Measurements from ENCODE around the gene ILF3.

The ILF3 gene

DNA sequence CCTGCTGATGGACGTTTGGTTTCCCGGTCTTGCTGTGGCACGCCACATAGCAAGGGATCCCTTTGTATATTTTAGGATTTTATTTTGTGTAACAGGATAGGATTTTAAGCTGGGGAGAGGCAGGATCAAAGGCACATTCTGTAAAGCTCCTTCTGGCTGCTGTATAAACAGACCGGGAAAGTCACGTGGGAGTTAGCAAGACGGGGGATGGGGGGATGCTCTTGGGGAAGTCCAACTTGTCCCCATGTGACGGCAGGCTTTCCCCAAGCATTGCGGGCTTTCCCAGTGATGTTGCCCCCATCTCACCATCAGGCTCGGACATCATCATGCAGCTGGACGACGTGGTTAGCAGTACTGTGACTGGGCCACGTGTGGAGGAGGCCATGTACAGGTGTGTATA, 52.8 kb downstream of the ILF3 start:
- DNase-seq, result no peak

DNA sequence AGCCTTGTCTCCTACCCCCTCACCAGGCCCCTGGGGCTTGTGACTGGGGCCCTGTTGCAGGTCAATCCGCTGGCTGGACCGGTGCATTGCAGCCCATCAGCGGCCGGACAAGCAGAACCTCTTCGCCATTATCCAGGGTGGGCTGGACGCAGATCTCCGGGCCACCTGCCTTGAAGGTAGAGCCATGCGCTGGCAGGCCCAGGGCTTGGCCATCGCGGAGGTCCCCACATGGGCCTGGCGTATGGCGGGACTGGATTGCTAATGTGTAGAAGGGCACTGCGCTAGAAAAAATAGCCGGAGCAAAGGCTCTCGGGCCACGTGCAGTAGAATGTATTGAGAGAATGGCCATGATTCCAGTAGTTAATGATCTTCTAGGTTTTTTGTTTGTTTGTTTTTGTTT, 53.3 kb downstream of the ILF3 start:
- DNase-seq, result no peak

DNA sequence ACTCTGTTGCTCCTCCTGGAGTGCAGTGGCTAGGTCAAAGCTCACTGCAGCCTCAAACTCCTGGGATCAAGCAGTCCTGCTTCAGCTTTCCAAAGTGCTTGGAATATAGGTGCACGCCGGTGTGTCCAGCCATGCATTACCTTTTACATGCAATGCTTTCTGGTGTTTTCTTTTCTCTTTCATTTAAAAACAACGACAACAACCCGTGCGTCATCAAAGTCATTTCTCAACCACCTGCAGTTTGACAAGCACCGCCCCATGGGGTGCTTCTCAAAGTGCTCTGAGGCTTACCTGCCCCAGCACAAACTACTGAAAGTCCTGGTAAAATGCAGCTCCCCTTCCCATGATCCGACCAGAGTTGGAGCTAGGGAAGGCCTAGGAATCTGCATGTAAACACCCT, 54.1 kb downstream of the ILF3 start:
- no peak for DNase-seq

DNA sequence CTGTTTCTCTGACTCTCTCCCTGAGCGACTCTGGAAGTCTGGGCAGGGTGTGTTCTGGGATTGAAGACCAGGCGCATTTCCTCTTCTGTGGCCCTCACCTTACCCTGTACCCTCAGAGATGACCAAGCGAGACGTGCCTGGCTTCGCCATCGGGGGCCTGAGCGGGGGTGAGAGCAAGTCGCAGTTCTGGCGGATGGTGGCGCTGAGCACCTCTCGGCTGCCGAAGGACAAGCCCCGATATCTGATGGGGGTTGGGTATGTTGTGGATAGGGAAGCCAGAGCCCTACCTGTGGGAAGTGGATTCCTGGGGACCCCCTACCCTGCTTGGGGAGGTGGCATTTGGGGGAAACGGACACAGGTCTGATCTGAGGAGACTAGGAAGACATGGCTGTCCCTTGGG, 57.9 kb downstream of the ILF3 start:
- no peak for DNase-seq

DNA sequence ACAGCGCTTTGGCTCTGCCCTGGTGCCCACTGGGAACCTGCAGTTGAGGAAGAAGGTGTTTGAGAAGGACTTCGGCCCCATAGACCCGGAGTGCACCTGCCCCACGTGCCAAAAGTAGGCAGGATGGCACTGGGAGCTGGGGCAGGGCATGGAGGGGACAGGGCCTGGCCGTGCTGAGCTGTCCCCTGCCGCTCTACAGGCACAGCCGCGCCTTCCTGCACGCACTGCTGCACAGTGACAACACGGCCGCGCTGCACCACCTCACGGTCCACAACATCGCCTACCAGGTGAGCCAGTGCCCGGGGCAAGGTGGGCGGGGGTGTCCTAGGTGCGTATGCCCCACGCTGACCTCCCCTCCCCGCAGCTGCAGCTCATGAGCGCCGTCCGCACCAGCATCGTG, 58.6 kb downstream of the ILF3 start:
- DNase-seq, result peak; percentile 15

DNA sequence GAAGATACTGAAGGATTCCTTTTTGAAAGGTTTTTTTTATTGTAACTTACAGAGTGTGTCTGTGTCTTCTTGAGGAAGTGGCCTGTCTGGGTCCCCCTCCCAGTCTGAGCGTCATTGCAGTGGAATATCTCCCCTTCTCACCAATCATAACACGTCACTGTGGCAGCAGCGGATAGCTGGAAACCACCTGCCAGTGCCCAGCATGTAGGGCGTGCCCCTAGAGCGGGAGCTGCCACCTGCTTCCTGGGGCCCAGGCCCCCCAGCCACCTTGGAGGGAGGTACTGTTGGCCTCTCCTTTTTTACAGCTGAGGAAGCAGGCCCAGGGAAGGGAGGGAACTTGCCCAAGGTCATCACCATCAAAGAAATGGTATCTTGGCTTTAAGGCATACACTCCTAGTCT, 59.2 kb downstream of the ILF3 start:
- DNase-seq, result peak; percentile 44

DNA sequence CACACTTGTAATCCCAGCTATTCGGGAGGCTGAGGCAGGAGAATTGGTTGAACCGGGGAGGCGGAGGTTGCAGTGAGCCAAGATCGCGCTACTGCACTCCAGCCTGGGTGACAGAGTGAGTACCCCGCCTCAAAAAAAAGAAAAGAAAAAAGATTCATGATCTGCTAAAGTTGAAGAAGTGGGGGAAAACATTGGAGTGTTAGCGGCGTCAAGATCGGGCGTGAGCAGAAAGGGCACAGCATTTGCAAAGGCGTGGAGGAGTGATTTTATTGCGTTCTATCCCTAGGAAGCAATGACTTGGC, 62.9 kb downstream of the ILF3 start:
- no peak for DNase-seq

DNA sequence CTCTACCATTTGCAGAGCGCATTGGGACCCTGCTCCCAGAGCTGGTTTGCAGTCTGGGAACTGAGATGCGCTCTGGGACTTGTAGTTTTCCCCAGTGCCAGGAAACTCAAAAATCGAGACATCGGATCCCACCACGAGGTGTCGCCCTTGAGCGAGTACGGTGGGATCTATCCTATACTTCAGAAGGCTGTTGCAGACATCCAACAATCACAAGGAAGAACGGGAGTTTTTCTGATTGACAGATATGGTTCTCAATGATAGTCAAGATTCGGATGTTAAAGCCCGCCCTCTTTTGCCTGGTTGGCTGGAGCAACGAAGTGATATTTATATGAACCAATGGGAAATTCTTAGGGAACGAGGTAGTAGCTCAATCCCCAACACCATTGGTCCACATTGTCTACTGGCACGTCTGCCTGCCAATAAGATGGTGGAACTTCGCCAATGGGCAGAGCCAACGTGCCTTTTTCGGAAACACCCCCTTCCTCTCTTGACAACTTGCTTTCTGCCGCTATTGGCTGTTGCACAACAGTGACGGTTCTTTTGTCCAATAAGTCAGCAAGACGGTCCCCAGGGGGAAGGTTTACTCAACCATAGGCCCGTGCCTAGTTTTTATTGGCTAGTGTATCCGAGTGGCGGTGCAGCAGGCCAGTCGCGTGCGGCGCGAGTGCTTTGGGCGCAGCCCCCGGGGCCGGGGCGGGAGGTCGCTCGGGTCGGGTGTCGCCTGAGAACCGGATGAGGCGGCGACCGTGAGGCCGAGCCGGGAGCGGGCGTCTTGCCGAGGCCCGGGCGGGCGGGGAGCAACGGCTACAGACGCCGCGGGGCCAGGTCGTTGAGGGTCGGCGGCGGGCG, 63.4 kb downstream of the ILF3 start, which contains the start of gene DNM2:
TSS of gene DNM2 (plus strand) at position 724 of the 849 bp plus-strand sequence. CDS start 164 bp downstream, outside the sequence.
- DNase-seq, result peak; percentile 99

DNA sequence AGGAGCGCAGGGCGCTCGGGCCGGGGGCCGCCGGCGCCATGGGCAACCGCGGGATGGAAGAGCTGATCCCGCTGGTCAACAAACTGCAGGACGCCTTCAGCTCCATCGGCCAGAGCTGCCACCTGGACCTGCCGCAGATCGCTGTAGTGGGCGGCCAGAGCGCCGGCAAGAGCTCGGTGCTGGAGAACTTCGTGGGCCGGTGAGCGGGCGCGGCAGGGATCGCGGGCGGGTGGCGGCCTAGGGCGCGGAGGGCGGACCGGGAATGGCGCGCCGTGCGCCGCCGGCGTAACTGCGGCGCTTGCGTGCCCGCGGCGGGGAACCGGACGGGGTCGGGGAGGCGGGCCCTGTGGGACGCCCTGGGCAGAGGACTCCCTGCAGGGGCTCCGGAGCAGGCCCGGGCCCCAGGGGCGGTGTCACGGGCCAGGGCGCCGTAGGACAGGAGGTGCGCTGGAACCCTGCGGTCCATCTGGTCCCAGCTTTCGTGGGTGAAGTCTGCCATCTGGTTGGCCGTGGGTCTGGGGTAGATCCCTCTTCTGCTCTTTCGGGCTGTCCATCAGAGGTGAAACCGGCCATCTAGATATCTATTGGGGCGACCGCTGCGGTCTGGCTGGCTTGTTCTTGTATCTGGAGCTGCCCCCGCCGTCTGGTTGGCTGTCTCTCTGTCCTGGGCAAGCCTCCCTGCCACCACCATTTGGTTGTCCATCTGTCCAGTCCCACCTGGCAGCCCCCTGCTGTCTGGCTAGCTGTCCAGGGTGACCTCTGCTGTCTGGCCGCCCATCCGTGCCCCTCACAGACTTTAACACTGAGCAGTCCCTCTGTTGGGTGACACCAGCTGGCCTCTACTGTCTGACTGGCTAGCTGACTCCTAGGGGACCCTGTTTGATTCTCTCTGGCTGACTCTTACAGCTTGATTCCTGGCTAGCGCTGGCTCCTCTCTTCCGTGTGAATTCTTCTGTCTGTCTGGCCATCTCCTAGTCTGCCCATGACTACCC, 64.4 kb downstream of the ILF3 start:
- DNase-seq, result peak; percentile 66

DNA sequence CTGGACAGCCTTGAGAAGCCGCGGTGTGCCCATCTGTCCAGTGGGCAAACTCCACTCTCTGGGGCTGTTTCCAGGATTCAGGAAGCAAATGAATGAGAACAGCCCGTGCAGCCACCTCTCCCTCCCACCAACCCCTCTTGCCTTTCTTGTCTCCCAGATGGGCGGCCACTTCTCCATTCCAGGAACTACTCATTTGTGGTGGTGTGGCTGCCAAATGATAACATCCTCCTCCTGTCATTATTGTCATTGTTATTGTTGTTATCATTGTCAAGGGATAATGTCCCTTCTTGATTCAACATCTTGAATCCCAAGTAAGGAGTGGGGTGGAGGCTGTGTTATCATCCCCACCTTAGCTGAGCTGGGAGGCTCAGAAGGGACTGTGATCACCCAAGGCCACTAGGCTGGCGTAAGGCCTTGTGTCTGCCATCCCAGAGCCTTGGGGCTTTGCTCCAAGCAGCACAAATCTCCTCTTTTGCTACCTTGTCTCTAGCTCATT, 65.4 kb downstream of the ILF3 start:
- no peak for DNase-seq

DNA sequence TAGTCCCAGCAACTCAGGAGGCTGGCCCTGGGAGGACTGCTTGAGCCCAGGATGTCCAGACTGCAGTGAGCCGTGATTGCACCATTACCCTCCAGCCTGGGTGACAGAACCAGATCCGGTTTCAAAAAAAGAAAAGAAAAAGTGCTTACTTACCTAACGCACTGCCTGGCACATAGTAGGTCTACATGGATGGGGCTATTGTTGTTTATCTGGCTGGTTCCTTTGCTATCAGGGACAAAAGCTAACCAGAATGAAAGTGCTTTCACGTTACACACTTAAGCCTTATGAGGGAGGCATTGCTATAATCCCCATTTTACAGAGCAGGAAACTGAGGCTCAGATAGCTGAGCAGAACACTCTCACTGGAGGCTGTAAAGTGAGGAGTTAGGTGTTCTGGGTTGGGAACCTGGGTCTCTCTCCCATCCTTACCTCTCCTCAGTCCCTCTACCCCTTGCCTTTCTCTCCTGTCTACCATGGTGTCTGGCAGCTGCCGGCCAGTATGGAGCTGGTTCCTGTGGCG, 66.5 kb downstream of the ILF3 start:
- DNase-seq, result no peak

DNA sequence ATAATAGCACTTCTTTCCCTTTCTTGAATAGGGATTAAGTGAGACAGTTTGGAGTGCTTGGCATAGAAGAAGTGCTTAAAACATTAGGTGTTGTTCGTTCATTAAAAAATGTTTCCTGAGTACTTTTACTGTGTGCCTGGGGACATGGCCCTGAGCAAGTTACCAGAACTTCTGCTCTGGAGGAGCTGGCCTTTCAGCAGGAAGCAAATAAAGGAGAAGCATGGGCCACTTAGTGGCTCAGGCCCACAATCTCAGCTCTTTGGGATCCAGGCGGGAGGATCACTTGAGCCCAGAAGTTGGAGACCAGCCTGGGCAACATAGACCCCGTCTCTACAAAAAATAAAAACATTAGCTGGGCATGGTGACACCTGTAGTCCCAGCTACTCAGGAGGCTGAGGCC, 69.4 kb downstream of the ILF3 start:
- no peak for DNase-seq

DNA sequence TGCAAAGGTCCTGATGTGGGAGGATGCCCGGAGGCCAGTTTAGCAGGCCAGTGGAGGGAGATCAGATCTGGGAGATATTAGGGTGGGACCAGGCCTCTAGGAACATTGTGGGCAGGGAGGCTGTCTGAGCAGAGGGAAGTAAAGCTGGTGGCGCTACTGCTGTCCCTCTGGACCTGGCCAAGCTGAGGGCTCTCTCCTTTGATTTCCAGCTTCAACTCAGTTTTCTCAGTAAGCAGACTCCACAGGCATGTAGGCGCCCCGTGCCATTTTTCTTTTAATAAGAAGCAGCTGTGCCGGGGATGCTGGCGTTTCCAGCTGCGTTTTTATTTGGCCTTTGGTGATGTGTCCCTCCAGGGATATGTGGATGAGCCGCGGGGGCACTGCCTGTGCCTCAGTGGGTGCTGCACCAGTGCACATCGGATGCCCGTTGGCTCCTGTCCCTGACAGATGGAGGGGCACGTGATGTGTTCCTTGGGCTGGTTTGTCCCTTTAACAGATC, 70.5 kb downstream of the ILF3 start:
- DNase-seq, result no peak

DNA sequence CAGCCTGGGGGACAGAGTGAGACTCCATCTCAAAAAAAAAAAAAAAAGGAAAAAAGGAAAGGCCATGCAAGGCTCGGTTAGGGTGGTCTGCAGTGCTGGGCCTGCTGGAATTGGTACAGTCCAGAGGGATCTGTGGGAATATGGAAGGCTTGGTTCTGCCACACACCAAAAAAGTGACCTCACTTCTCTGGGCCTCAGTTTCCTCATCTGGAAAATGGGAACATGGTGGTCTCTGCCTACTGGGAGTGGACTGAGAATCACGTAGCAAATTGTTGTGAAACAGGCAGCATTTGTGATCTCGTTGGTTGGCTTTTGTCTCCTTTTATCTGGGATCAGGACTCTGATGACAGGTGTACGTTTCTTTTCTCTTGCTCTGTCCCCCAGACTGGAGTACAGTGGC, 71.3 kb downstream of the ILF3 start:
- DNase-seq, result no peak

DNA sequence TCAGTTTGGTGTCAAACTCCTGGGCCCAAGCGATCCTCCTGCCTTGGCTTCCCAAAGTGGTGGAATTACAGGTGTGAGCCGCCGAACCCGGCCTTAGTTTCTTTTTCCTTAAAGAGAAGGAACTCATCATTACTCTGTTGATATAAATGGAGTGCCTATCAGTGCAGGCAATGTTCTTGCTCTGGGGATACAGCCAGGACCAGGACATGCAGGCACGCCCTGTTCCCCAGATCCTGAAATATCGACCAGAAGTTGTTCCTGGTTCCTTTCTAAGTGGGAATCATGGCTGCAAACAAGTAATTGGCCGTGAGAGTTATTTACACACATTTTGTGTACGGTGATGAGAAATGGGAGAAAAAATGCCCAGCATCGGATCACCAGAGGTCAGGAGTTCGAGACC, 72.1 kb downstream of the ILF3 start:
- DNase-seq, result no peak

DNA sequence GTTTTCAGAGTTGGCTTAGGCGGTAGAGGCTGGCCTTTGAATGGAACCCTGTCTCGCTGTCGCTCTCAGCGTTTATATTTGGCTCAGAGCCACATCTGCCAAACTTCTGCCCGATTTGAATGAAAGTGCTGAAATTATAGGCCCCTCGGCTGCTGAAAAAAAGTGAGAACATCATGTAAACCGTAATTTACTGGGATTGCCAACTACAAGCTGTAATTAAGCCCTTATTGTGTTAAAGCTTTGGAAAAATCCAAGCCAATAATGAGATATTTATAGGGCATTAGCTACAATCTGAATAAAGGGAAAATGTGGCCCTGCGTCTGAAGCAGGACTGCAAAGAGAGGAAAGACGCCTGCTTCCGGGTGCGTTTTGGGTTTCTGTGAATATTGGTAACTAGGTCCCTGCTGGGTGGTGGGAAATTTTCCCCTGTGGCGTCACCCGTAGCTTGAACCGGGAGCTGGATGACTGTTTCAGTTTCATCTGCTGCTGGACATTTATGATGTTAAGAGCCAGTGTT, 73.6 kb downstream of the ILF3 start:
- no peak for DNase-seq

DNA sequence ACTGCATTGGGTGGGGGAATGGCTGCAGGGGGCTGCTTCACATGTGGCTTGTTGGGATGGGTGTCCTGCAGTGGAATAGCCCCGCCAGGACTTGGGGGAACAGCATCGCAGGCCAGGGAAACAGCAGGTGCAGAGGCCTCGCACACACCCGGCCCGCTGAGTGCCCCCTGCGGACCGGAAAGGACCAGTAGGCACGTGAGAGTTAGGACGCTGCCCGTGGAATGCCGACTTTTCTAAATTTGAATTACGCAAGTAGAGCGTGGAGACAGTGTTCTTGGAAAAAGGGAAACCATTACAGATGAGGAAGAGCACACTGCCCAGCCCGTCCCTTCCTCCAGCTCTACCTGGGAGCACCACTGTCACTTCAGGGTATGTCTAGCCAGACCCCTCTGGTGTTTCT, 75.3 kb downstream of the ILF3 start:
- DNase-seq, result no peak

DNA sequence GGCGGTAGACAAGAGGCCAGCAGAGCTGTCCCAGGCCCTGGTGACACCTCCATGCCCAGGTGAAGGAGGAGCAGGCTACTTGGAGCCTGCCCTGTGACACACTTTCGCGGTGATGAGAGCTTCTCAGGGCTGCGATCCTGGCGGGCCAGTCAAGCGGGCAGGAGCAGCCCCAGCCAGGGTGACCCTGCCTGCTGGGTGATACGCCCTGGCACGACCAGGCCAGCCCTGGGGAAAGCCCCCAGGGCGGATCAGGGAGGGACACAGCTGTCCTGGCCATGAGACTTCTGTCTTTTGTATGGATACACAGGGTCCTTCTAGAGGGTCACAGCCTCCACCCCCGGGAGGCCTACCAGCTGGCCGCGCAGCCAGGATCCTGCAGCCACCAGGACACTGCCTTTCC, 76.8 kb downstream of the ILF3 start:
- DNase-seq, result no peak

DNA sequence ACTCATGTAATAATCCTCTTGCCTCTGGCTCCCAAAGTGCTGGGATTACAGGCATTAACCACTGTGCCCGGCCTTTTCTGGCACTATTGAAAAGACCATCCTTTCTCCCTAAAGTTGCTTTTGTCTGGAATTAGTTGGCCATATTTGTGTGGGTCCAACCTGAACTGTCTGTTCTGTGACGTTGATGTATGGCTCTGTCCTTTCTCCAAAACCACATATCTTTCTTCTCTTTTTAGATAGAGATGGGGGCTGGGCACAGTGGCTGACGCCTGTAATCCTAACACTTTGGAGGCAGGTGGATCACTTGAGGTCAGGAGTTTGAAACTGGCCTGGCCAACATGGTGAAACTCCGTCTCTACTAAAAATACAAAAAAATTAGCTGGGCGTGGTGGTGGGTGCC, 81.6 kb downstream of the ILF3 start:
- no peak for DNase-seq

DNA sequence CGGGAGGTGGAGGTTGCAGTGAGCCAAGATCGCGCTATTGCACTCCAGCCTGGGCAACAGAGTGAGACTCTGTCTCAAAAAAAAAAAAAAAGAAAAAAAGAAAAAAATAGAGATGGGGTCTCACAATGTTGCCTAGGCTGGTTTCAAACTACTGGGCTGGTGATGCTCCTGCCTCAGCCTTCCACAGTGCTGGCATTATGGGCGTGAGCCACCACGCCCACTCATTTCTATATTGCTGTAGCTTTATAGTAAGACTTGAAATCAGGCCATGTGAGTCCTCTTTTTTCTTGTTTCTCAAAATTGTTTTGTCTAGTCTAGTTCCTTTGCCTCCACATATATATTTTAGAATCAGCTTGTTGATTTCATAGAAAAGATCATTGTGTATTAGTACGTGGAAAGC, 82.0 kb downstream of the ILF3 start:
- no peak for DNase-seq

DNA sequence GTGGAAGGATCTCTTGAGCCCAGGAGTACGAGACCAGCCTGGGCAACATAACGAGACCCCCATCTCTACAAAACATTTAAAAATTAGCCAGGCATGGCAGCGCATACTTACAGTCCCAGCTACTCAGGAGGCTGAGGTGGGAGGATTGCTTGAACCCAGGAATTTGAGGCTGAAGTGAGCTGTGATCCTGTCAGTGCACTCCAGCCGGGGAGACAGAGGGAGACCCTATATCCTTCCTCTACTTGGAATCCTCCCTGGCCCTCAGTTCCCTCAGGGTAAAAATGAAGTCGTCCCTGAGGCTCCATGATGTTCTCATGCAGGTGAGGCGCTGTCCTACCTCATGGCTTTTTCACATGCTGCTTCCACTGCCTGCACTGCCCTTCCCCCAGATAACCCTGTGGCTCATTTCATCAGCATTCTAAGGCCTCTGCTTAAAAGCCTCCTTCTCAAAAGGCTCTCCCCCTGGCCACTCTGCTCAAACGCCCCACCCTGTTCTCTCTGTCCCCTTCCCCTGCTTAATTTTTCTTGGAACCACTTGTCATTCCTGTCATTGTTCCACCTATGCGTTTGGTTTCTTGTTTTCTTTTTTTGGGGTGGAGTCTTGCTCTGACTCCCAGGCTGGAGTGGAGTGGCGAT, 82.9 kb downstream of the ILF3 start:
- DNase-seq, result no peak

DNA sequence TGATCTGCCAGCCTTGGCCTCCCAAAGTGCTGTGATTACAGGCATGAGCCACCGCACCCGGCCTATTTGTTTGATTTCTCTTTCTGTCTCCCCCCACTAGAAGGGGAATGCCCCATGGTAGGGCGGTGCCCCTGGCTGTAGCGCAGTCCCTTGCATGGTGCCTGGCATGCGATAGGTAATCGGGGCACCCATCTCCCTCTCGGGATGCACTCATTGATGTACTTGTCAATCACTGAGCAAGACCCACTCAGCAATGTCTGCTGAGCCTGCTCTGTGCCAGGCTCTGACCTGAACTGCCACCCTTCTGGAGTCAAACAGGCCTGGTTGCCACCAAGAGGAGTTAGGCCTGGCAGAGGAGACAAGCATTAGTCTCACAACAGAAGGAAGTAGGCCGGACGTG, 83.6 kb downstream of the ILF3 start:
- no peak for DNase-seq

DNA sequence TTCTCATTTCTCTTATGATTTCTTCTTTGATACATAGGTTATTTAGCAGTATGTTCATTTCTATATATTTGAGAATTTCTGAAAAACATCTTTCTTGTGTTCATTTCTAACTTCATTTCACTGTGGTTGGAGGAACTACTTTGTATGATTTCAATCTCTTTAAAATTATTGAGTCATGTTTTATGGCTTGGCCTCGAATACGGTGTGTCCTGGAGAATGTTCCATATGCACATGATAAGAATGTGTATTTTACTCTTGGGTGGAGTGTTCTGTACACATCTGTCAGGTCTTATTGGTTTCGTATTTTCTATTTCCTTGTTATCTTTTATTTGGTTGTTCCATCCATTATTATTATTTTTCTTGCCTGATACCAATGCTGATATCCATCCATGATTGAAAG, 86.7 kb downstream of the ILF3 start:
- DNase-seq, result peak; percentile 24
